DMS79 treated with DMSO at 0.1 percent for 48 hours (cell line): ENCODE measurements around the gene SLC13A2.
A peak's percentile ranks its signal among the peaks of the same experiment; 100 is the strongest.

Experiments used
- DNase-seq: peaks from one replicate; lab custom pipeline; 2025; lab: John Stamatoyannopoulos, UW

SLC13A2 gene

GRCh38 chr17:28536532-28537218 lies 63.2 kb downstream of the SLC13A2 start:
- DNase-seq = no peak

- no peak for DNase-seq
Measured at GRCh38 chr17:28537219-28537610, 63.8 kb downstream of the SLC13A2 start.

GRCh38 chr17:28538296-28538895 lies 65.0 kb downstream of the SLC13A2 start:
- DNase-seq = no peak

- peak; percentile 9 for DNase-seq
Measured at GRCh38 chr17:28540231-28540630, 66.8 kb downstream of the SLC13A2 start.

GRCh38 chr17:28541439-28541838 lies 68.0 kb downstream of the SLC13A2 start:
- no peak for DNase-seq

GRCh38 chr17:28544402-28545140 lies 71.1 kb downstream of the SLC13A2 start:
- no peak for DNase-seq

- DNase-seq = no peak
Measured at GRCh38 chr17:28545141-28545503, 71.7 kb downstream of the SLC13A2 start.

- no peak for DNase-seq
Measured at GRCh38 chr17:28545787-28546415, 72.5 kb downstream of the SLC13A2 start.

- DNase-seq = no peak
Measured at GRCh38 chr17:28547096-28547622, 73.7 kb downstream of the SLC13A2 start.
